Measurements from ENCODE around the gene ADH1C.
"Not testable (repeated sequence)": the region's sequence is repeated elsewhere in the genome, so short reads cannot be mapped to it uniquely, and the experiment has no call there.

Gene ADH1C

DNA sequence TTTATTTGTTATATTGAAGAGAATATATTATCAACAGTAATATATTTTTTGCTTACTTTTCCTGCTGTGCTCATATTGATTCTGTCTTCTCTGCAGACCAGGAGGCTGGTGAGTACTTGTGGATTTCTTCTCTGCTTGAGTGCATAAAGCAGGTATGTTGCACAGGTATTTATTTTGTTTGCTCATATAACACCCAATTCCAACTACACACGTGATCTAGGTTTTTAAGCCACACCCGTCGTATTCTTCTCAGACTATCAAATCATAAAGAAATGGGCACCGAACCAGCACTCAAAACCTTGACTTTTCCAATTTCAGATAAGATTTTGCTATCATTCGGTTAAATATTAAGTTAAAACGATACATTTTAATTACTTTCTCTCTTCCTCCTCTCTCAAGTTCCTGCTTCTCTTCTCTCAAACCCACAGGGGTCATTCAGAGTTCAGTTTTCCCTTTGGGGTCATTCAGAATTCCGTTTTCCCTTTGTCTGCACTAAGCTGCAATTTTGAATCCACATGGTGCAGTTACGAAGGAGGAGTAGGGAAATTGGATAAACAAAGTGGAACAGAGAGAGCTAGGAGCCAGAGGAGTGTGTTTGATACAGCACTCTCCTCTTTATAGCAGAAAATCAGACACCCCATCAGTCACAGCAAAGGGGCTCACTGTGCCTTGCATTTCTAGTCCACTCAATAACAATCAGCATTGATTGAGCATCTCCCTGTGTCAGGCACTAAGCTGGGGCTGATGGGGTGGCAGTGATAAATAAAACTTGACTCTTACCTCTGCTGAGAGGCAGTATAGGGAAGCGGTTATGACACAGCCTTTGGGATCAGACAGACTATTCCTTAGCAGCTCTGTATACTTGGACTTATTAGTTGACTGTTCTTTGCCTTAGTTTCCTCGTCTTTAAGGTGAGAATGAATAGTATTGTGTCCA lies at the start of gene ADH1C:
Gene ADH1C (minus strand): TSS at position 145 of the 936 bp plus-strand sequence. CDS start 71 bp downstream, at position 74.
- DNase-seq (ENCODE audit: low read depth): no peak

DNA sequence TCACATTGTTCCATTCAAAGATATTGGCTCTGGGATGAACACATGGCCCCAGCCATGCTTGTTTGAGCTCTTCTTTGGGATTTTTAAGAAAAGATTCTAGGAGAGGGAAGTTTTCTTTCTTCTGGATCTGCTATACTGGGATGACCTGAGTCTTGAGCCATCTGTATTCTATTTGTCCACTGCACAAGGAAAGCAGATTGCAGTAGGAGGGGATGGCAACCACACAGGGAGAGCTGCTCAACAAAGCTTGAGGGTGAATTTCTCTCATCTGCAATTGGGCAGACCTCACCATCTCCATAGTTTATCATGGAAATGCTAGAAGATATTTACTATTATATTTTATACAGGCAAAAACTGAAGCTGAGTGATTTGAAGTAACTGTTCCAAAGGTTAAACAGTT lies 48.3 kb upstream of the ADH1C start:
- DNase-seq (ENCODE audit: low read depth): no peak

DNA sequence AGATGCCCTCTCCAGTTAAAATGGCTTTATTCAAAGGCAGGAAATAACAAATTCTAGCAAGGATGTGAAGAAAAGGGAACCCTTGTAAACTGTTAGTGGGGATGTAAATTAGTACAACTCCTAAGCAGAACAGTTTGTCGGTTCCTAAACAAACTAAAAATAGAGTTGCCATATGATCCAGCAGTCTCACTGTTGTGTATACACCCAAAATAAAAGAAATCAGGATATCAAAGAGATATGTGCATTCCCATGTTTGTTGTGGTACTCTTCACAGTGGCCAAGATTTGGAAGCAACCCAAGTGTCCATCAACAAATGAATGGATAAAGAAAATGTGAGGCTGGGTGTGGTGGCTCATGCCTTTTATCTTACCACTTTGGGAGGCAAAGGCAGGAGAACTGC lies 46.5 kb upstream of the ADH1C start:
- DNase-seq (ENCODE audit: low read depth): no peak

DNA sequence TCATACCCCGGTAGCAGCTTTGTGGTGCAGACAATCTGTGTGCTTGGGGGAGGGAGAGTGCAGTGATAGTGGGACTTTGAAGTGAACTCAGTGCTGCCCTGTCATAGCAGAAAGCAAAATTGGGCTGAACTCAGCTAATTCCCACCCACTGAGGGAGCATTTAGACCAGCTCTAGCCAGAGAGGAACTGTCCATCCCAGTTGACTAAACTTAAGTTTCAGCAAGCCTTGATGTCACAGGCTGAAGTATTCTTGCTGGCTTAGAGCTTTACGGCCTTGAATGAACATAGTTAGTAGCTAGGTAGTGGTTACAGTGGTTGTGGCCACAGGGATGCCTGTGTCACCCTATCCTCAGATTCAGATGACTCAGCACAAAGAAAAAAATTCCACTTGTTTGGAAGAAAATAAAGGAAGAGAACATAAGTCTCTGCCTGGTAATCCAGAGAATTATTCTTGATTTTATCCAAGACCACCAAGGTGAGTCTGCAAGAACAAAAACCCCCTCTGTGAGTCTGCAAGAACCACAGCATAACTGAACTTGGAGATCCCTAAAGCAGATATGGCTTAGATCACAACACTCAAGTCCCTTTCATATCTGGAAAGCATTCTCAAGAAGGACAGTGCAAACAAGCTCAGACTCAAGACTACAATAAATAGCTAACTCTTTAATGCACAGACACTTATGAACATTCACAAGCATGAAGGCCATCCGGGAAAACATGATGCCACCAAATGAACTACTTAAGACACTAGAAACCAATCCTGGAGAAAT lies 43.2 kb upstream of the ADH1C start:
- no peak for DNase-seq (ENCODE audit: low read depth)

DNA sequence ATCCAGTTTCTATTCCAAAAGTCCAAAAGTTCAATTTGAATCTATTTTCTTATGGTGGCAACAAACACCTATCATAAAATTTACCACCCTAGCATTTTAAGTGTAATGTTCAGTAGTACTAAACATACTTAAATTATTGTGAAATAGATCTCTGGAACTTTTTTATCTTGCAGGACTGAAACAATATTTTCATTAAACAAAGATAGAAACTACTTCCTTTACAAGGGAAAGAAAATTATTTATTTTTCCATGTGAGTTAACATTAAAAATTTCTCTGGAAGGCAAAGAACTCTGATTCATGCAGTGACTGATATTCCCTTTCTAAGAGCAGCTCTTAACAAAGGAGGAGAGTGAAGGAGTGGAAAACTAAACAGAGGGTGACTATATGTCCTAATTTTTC lies 42.4 kb upstream of the ADH1C start:
- DNase-seq (ENCODE audit: low read depth): no peak

DNA sequence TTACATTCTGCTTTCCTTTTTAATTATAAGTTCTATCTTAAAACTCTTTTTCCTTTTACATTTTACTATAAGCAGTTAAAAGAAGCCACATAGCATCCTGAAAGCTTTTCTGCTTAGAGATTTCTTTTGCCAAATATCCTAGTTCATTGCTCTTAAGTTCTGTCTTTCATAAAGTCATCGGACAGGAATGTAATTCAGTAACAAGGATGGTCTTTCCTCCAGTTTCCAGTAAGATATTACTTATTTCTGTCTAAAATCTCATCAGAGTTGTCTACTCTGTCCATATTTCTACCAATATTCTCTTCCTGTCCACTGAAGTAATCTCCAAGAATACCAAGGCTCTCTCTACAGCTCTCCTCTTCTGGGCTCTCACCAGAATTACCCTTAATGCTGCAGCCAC lies 37.5 kb upstream of the ADH1C start:
- DNase-seq (ENCODE audit: low read depth): no peak

DNA sequence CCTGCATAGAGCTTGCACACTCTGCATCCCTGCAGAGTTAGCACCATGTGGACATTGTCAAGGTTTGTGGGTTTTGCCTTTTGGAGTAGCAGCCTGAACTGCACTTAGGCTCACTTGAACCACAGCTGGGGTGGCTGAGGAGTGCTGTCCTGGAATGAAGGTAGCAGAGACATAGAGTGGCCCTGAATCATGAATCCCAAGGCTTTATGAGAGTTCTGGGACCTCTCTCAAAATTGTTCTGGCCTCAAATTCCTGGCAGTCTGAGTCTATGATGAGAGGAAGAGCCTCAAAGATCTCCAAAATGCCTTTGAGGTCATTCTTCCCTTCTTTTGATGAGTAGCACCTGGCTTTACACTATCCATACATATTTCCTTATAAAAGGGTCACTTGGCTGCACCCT lies 37.1 kb upstream of the ADH1C start:
- no peak for DNase-seq (ENCODE audit: low read depth)

DNA sequence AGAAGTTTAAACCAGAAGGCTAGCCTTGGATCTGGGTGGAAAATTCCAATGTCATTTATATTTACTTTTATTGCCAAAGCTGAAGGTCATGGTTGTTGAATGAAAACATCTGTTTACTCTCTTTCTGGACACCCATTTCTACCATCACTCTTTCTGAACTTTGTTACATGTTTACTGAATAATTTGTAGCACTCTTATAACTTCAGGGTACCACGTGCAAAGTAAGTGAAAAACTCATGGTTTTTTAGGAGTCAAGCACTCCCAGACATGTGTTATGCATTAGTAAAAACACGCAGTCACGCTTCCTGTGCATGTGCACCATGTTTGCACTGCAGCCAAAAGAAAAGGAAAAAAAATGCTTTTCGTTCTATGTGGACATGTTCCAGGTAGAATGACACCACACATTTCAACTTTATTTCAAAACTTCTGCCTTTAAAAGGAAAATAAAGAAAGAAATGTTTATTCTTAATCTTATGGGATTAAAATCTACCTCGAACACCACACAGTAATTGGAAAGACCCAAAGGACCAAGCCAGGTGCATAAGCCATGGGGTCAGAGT lies 31.4 kb upstream of the ADH1C start:
- DNase-seq (ENCODE audit: low read depth): no peak

DNA sequence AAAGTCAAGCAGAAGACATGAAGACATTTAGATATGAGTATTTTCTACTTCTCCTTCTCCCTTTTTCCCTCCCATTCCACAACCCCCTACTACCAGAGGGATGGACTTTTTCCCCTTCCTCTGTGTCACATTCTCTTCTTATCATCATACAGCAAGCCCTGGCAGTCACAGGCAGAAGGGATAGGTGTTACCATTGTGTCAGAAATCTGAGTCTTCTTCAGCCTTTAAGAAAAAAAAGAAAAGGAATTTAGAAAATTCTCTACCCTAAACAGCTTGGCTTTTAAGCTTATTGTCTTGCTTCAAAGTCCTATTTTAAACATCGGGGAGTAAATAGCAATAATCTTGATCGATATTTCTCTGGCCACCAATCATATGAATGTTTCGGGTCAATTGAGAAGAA lies 30.9 kb upstream of the ADH1C start:
- DNase-seq (ENCODE audit: low read depth): no peak

DNA sequence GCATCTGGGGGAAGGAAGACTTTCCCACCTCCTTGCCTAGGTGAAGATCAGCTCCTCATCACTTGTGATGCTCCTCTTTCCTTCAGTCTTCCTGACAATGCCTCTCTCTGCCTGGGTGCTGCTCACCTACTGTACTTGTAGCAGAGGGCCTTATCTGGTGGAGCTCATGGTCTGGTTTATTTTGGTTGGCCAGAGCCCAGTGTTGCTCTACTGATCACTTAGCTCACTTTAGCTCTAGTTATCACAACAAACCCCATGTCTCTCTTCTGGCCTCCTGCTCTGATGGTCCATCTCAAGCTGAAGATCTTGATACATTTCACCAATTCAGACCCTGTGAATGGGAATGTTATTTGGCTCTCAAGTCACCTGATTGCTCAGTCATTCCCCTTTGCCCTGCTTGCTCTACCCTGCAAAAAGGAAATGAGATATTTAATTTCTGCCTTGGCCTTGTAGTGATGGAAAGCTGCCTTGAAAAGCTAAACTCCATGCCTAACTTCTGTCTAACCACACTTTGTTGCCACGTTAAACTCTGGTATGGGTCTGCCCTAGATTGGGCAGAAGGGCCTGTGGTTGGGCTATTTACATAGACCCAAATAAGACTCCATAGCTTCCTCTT lies 30.3 kb upstream of the ADH1C start:
- DNase-seq (ENCODE audit: low read depth): no peak

DNA sequence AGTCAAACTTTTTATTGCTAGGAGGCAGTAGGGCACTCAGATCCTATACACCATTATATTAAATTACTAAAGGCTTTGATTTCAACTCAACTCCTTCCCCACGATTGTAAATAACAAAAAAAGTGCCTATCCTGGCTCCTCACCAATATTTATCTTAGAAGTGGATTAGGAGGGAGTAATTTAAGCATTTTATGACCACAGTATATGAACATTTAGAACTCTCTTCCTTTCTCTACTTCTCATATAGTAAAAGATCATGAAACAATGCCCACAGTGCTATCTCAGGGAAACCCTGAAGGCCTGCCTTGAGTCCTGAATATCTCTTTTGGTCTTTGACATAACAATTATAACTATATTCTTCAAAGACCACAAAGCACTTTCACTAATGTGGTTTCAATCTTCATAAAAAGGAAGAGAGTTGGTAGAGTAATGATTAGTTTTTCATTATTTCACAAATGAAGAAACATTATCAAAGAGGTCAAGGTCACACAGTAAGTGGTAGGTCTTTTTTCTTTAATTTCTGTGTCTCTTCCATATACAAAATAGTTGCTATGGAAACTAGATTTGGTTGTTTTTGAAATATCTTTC lies 29.1 kb upstream of the ADH1C start:
- no peak for DNase-seq (ENCODE audit: low read depth)

DNA sequence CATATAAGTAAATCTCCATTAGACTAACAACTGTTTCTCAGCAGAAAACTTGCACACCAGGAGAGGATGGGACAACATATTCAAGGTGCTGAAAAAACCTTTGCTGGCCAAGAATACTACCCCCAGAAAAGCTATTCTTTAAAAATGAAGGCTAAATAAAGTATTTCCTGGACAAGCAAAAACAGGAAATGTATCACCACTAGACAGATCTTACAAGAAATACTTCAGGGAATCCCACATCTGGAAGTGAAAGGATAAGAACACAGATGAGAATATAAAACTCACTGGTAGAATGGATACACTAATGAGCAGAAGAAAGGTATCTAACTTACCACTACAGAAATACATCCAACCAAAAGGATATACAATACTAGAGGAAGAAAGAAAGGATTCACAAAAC lies 27.0 kb upstream of the ADH1C start:
- DNase-seq (ENCODE audit: low read depth): no peak

DNA sequence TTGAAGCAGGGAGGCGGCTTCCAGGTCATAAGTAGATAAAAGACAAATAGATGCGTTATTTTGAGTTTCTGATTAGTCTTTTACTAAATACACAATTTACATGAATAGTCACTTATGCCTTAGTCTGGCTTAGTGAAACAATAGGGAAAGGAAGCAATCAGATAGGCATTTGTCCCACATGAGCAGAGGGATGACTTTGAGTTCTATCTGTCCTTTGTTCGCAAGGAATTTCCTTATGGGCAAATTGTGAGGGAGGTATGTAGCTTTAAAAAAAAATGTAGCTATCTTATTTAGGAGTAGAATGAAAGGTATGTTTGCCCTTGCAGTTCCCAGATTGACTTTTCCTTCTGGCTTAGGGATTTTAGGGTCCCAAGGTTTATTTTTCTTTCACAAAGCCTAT lies 26.3 kb upstream of the ADH1C start:
- no peak for DNase-seq (ENCODE audit: low read depth)

DNA sequence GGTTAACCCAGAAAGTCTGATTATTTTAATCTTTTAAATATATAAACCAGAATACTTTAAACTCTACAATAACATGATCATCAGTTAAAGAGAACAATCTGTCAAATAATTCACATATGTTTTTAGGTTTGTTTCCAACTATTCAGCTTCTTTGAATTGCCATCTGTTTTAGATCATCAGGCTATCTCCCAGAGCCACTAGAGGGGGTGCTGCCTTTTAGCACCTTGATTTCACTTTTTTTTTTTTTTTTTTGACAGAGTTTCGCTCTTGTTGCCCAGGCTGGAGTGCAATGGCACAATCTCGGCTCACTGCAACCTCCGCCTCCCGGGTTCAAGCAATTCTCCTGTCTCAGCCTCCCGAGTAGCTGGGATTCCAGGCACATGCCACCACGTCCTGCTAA lies 24.8 kb upstream of the ADH1C start:
- DNase-seq (ENCODE audit: low read depth): not testable (repeated sequence)

DNA sequence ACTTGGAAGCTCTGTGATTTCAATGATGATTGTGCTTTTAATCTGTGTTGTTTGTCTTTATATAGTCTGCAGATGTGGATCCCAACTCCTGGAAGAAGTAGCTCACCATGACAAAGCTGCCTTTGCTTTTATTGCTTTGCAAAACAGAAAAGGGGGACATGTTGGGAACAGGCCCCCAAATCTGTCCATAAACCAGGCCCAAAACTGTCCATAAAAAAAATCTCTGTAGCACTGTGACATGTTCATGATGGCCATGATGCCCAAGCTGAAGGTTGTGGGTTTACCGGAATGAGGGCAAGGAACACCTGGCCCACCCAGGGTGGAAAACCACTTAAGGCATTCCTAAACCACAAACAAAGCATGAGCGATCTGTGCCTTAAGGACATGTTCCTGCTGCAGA lies 19.9 kb upstream of the ADH1C start:
- not testable (repeated sequence) for DNase-seq (ENCODE audit: low read depth)

DNA sequence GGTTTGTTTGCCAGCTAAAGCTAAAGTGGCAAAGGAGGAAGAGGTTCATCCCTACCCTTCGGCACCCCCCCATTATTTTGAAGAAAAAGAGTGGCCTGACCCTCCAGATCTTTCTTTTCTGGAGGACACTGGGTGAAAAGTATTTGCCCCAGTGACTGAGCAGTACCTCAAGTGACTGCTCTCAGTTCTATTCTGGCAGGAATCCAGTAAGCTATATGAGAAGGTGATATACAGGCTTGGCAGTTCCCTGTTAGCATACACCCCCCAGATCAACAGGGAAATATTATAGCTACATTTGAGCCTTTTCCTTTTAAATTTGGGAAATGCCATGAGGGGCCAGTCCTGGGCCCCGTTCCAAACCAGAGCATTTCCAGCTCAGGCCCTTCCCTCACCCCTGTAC lies 15.3 kb upstream of the ADH1C start:
- not testable (repeated sequence) for DNase-seq (ENCODE audit: low read depth)

DNA sequence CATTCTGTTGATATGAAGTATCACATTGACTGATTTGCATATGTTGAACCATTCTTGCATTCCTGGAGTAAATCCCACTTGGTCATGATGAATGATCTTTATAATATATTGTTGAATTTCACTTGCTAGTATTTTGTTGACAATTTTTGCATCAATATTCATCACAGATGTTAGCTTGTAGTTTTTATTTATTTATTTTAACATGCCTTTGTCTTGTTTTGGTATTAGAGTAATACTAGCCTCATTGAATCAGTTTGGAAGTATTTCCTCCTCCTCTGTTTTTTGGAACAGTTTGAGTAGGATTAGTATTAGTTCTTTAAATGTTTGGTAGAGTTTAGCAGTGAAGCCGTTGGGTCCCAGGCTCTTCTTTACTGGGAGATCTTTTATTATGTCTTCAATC lies 13.9 kb upstream of the ADH1C start:
- DNase-seq (ENCODE audit: low read depth): no peak

DNA sequence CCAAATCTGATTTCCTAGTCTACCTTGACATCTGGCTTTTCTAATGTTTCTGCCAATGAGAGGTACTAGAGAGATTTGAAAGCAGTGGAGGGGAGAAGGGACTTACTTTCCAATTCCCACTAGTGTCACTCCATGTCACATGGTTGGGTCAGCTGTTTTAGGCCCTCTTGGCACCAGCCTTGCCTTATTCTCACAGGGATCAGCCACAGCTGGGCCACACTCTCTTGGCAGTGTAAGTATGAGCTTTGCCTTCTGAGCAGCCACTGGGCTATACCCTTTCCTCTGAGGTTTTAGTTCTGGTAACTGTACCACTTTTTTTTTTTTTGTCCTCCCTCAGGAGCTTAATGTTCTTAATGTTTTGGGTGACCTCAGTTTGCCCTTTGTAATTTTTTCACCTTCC lies 10.2 kb upstream of the ADH1C start:
- no peak for DNase-seq (ENCODE audit: low read depth)

DNA sequence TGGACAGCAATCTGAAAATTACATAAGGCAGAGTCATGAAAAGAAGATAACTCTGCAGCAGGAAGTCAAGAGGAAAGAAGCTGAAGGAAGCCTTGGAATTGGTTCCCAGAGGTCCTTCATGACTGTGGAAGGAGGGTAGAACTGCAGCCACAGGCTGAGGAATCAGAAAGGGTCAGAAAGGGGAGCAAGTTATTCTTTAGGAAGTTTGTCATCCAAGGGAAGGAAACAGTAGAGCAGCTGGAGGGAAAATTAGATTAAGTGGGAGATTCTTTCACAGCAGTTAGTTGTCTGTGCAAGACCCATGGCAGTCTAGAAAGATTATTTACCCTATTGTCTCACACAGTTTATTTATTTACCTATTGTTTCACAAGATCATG lies 9.3 kb upstream of the ADH1C start:
- no peak for DNase-seq (ENCODE audit: low read depth)

DNA sequence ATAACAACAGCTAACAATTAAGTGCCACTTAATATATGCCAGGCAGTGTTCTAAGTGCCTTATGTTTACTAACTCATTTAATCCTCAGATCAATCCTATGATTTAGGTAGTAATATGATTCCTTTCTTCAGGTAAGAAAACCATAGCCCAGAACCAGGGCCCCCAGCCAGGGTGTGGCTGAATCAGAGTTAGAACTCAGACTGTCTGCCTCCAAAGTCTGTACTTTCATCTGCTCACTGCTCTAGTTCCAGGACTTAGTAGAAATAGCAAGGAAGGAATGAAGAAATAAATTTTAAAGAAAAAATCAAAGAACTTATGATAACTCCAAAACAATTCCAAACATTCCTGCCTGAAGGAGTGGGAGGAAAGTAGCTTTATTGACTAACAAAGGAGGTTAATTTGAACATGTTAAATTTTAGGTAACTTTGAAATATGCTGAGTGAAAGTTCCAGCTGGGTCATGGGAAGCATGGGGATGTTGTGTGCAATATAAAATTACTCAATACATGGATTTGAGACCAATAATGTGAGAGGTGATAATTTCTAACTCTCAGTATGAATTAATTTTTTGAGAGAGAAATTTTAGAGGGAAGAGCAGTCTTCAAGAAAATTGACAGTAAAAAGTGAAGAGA lies 8.8 kb upstream of the ADH1C start:
- DNase-seq (ENCODE audit: low read depth): no peak

DNA sequence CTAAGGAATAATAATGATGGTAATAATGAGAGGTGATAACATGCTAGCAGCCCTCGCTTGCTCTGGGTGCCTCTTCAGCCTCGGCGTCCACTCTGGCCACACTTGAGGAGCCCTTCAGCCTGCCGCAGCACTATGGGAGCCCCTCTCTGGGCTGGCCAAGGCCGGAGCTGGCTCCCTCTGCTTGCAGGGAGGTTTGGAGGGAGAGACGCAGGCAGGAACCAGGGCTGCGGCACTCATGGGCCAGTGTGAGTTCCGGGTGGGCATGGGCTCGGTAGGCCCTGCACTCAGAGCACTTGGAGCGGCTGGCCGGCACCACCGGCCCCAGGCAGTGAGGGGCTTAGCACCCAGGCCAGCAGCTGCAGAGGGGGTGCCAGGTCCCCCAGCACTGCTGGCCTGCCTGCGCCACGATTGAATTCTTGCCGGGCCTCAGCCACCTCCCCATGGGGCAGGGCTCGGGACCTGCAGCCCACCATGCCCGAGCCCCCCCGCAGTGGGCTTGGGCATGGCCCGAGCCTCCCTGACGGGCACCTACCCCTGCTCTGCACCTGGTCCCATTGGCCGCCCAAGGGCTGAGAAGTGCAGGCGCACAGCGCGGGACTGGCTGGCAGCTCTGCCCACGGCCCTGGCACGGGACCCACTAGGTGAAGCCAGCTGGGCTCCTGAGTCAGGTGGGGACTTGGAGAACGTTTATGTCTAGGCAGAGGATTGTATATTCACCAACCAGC lies 7.1 kb upstream of the ADH1C start:
- DNase-seq (ENCODE audit: low read depth): no peak

All from stimulated activated CD8-positive, alpha-beta memory T cell treated with anti-CD3 and anti-CD28 coated beads, Interleukin-7, amount 100 ng/mL, for 24 hours (primary cell).